GM03348 (cell line): ENCODE results near the gene RGMB.
A peak's percentile ranks its signal among the peaks of the same experiment; 100 is the strongest.
"Not testable (repeated sequence)": the region's sequence is repeated elsewhere in the genome, so short reads cannot be mapped to it uniquely, and the experiment has no call there.

Experiments
- DNase-seq: peaks from one replicate; pipeline ENCODE4 v3.0.0; 2012; ENCODE audit warnings: low spot score

The RGMB gene

GRCh38 chr5:98773464-98774191 lies at the start of gene RGMB:
RGMB (plus strand) TSS chr5:98773663; CDS start chr5:98774071, 408 bp downstream.
- peak; percentile 98 for DNase-seq

GRCh38 chr5:98726258-98726657 lies 47.2 kb upstream of the RGMB start:
- DNase-seq, result no peak

GRCh38 chr5:98727686-98728085 lies 45.8 kb upstream of the RGMB start:
- no peak for DNase-seq

GRCh38 chr5:98734646-98735045 lies 38.8 kb upstream of the RGMB start:
- no peak for DNase-seq

- peak; percentile 71 for DNase-seq
These were observed 37.5 kb upstream of the RGMB start for GRCh38 chr5:98735806-98736507.

- DNase-seq, result no peak
These were observed 36.7 kb upstream of the RGMB start for GRCh38 chr5:98736753-98737152.

GRCh38 chr5:98737441-98737840 lies 36.0 kb upstream of the RGMB start:
- DNase-seq, result not testable (repeated sequence)

- DNase-seq, result not testable (repeated sequence)
These were observed 34.8 kb upstream of the RGMB start for GRCh38 chr5:98738481-98739149.

- DNase-seq, result no peak
These were observed 31.5 kb upstream of the RGMB start for GRCh38 chr5:98741926-98742325.

GRCh38 chr5:98742396-98743073 lies 30.9 kb upstream of the RGMB start:
- DNase-seq, result no peak

- not testable (repeated sequence) for DNase-seq
These were observed 25.2 kb upstream of the RGMB start for GRCh38 chr5:98748259-98748658.

GRCh38 chr5:98749046-98749445 lies 24.4 kb upstream of the RGMB start:
- no peak for DNase-seq

GRCh38 chr5:98750693-98751092 lies 22.8 kb upstream of the RGMB start:
- DNase-seq, result no peak

GRCh38 chr5:98752331-98752730 lies 21.1 kb upstream of the RGMB start:
- not testable (repeated sequence) for DNase-seq

GRCh38 chr5:98752801-98753200 lies 20.7 kb upstream of the RGMB start:
- DNase-seq, result not testable (repeated sequence)

- DNase-seq, result no peak
These were observed 20.0 kb upstream of the RGMB start for GRCh38 chr5:98753507-98753906.

GRCh38 chr5:98755406-98755805 lies 18.1 kb upstream of the RGMB start:
- no peak for DNase-seq

- DNase-seq, result no peak
These were observed 15.5 kb upstream of the RGMB start for GRCh38 chr5:98757978-98758377.

GRCh38 chr5:98763001-98763630 lies 10.3 kb upstream of the RGMB start:
- DNase-seq, result peak; percentile 81

- no peak for DNase-seq
These were observed 7.6 kb upstream of the RGMB start for GRCh38 chr5:98765815-98766214.

GRCh38 chr5:98767581-98767980 lies 5.9 kb upstream of the RGMB start:
- no peak for DNase-seq
